Measurements from ENCODE around the gene PERP. TPM values are rescaled to one million over a fixed set of nuclear protein-coding genes. Genes with fewer than 3 reads are reported as not detected.

Gene PERP
- total and polyA plus RNA-seq, 2 of the 8 experiments (the other 6 are each of a cell fraction or from before 2014, with no cell fraction given) = 21.0 to 26.7 TPM

GRCh38 chr6:138103871-138104270, 3.3 kb downstream of the PERP start:
- no peak overlapping the region for H2AFZ ChIP-seq (ENCODE audit: low read length)
- H2BK20ac ChIP-seq (ENCODE audit: low read length) = no peak overlapping the region
- WGBS, 2 experiments (ENCODE audit: extremely low coverage in 1 of 2, insufficient coverage in 1 of 2, insufficient read length in 1 of 2, insufficient replicate concordance in 2 of 2, low coverage in 1 of 2, low lambda C conversion rate in 2 of 2, missing lambda C conversion rate in 1 of 2) = 90% methylated on average over 5 of the region's 5 CpGs; no CpG with 5 or more reads in 1 of the 2 experiments
- ChIA-PET CTCF (ENCODE audit: partially characterized antibody) (interaction anchor here (3.0 to 3.5 kb wide), 2 partner anchors 12 to 97 kb away, joined by 20 to 47 read pairs; no protein-coding TSS in a partner anchor), POLR2A (ENCODE audit: partially characterized antibody) (no interaction called here)
- no peak overlapping the region for H3K14ac ChIP-seq (ENCODE audit: insufficient read length)
- no peaks in the 10 kb centered on the region for H3K9me3 ChIP-seq (ENCODE audit: insufficient read depth in 2 of 2, low read depth in 1 of 2, low read length in 1 of 2)
- peaks cover 0 to under 1% (median 0%) of the 10 kb centered on the region in 4 experiments; a peak in 1 of 8 replicates for H3K36me3 ChIP-seq (ENCODE audit: control insufficient read depth in 2 of 4, insufficient read depth in 4 of 4, low read length in 3 of 4)
- TF ChIP-seq RBBP5 (IDR thresholded peaks at IDR 0.05; ENCODE audit: borderline replicate concordance, low read depth, low read length) = no peak
- no peak for TF ChIP-seq MAFK (IDR thresholded peaks at IDR 0.05; ENCODE audit: low read depth, low read length)
- TF ChIP-seq CHD2 (IDR thresholded peaks at IDR 0.05; ENCODE audit: low read length) = no peak
- TF ChIP-seq EGR1 (IDR thresholded peaks at IDR 0.05; ENCODE audit: borderline replicate concordance, low read depth, low read length) = no peak
- TF ChIP-seq GTF2F1 (IDR thresholded peaks at IDR 0.05; ENCODE audit: borderline replicate concordance, low read depth, low read length) = no peak
- TF ChIP-seq SIRT6 (IDR thresholded peaks at IDR 0.05; ENCODE audit: low read length) = no peak
- TF ChIP-seq RNF2 (IDR thresholded peaks at IDR 0.05; ENCODE audit: borderline replicate concordance, low read depth, low read length, missing control alignments, poor library complexity, severe bottlenecking) = no peak
- TF ChIP-seq TEAD4 (IDR thresholded peaks at IDR 0.05; ENCODE audit: low read depth, low read length) = no peak
- no peak for TF ChIP-seq CTCF (IDR thresholded peaks at IDR 0.05; ENCODE audit: control extremely low read depth in 1 of 3, insufficient read depth in 1 of 3, low read depth in 1 of 3, low read length in 3 of 3)
- TF ChIP-seq MAX (IDR thresholded peaks at IDR 0.05) = no peak
- no peak for TF ChIP-seq CHD1 (IDR thresholded peaks at IDR 0.05; ENCODE audit: low read depth, low read length)
- peaks cover 11% of the 10 kb centered on the region for H3K23me2 ChIP-seq (ENCODE audit: low read depth, low read length)
- H3K9ac ChIP-seq (replicated peaks in 1 of 4; ENCODE audit: extremely low read depth in 1 of 4, low read depth in 3 of 4, low read length in 3 of 4) = no peak overlapping the region; a peak in 1 of 7 replicates
- peaks cover 0 to 9% (median 2%) of the 10 kb centered on the region in 4 experiments; a peak in 2 of 7 replicates for H3K27me3 ChIP-seq (replicated peaks in 1 of 4; ENCODE audit: control insufficient read depth in 3 of 4, extremely low read depth in 1 of 4, insufficient read depth in 3 of 4, low read length in 3 of 4)
- no peak overlapping the region for H4K5ac ChIP-seq (ENCODE audit: insufficient read length, low read depth, low read length)
- H2BK12ac ChIP-seq (ENCODE audit: low read depth, low read length) = no peak overlapping the region
- H4K8ac ChIP-seq (ENCODE audit: extremely low read depth, insufficient read depth, low read length) = no peak overlapping the region
- peaks cover 0 to 6% (median 4%) of the 10 kb centered on the region in 4 experiments; a peak in 3 of 7 replicates for H3K4me1 ChIP-seq (replicated peaks in 1 of 4; ENCODE audit: control insufficient read depth in 3 of 4, insufficient read depth in 4 of 4, low read length in 3 of 4)
- H3K79me1 ChIP-seq (ENCODE audit: low read depth, low read length) = no peaks in the 10 kb centered on the region
- H3K79me2 ChIP-seq (ENCODE audit: control insufficient read depth in 1 of 2, insufficient read depth in 2 of 2, low read length in 2 of 2) = peaks cover 0 to 53% of the 10 kb centered on the region in 2 experiments; a peak in 3 of 4 replicates
- H2BK15ac ChIP-seq (ENCODE audit: low read length) = no peak overlapping the region
- no peak overlapping the region for H3K4me2 ChIP-seq (ENCODE audit: insufficient read depth in 1 of 2, low read depth in 2 of 2, low read length in 2 of 2)
- H2BK5ac ChIP-seq (ENCODE audit: low read depth, low read length) = no peak overlapping the region
- H3K18ac ChIP-seq (ENCODE audit: extremely low read depth, low read length) = no peak overlapping the region
- no peak overlapping the region for H3K27ac ChIP-seq (ENCODE audit: low read depth, low read length)
- FAIRE-seq = no peak
- H4K20me1 ChIP-seq (replicated peaks in 1 of 2; ENCODE audit: control insufficient read depth in 1 of 2, insufficient read depth in 2 of 2, low read length in 2 of 2) = no peaks in the 10 kb centered on the region
- H3K4me3 ChIP-seq (ENCODE audit: extremely low read depth in 1 of 4, insufficient read depth in 2 of 4, low read depth in 3 of 4, low read length in 4 of 4) = no peak overlapping the region
- no peak overlapping the region for H2AK5ac ChIP-seq (ENCODE audit: low read depth, low read length)
- H2BK120ac ChIP-seq (replicated peaks; ENCODE audit: low read depth, low read length) = no peak overlapping the region
- H4K91ac ChIP-seq (replicated peaks; ENCODE audit: insufficient read length, low read length) = no peak overlapping the region
- no peak overlapping the region for H3K4ac ChIP-seq (replicated peaks; ENCODE audit: insufficient read length, low read depth, low read length)
- no peak overlapping the region for H3K56ac ChIP-seq (replicated peaks; ENCODE audit: insufficient read length, low read depth, low read length)
- no peak for DNase-seq (ENCODE audit: low read depth in 1 of 2, low spot score in 2 of 2)
- no peak overlapping the region for H3K23ac ChIP-seq (ENCODE audit: insufficient read length)
